NOMO-1 treated with dmso at 0.1 percent for 144 hours (cell line): ENCODE measurements around the gene USP4.
"Not testable (repeated sequence)": the region's sequence is repeated elsewhere in the genome, so short reads cannot be mapped to it uniquely, and the experiment has no call there.

ENCODE experiments used
- DNase-seq: peaks from one replicate; lab custom pipeline; 2025; ENCODE audit not compliant: unreplicated experiment; lab: John Stamatoyannopoulos, UW

USP4 gene

GRCh38 chr3:49339941-49340800 lies at the start of gene USP4:
TSS of gene USP4 (minus strand) at chr3:49340053. CDS start at chr3:49340024, 29 bp downstream.
- DNase-seq: peak; percentile 97

GRCh38 chr3:49389297-49389696 lies 49.4 kb upstream of the USP4 start:
- DNase-seq: no peak

- DNase-seq: no peak
Measured at GRCh38 chr3:49388289-49388820, 48.5 kb upstream of the USP4 start.

- no peak for DNase-seq
Measured at GRCh38 chr3:49387721-49388120, 47.9 kb upstream of the USP4 start.

GRCh38 chr3:49386056-49386756 lies 46.4 kb upstream of the USP4 start:
- DNase-seq: peak; percentile 31

- no peak for DNase-seq
Measured at GRCh38 chr3:49385617-49386016, 45.8 kb upstream of the USP4 start.

GRCh38 chr3:49383387-49383786 lies 43.5 kb upstream of the USP4 start:
- no peak for DNase-seq

- no peak for DNase-seq
Measured at GRCh38 chr3:49378249-49378895, 38.5 kb upstream of the USP4 start.

GRCh38 chr3:49377483-49377882 lies 37.6 kb upstream of the USP4 start:
- no peak for DNase-seq

GRCh38 chr3:49371946-49372345 lies 32.1 kb upstream of the USP4 start:
- DNase-seq: no peak

GRCh38 chr3:49370585-49371290 lies 30.9 kb upstream of the USP4 start:
- DNase-seq: no peak

- no peak for DNase-seq
Measured at GRCh38 chr3:49362561-49362960, 22.7 kb upstream of the USP4 start.

- no peak for DNase-seq
Measured at GRCh38 chr3:49359623-49360022, 19.8 kb upstream of the USP4 start.

GRCh38 chr3:49358884-49359225 lies 19.0 kb upstream of the USP4 start:
- no peak for DNase-seq

GRCh38 chr3:49358217-49358883 lies 18.5 kb upstream of the USP4 start, which contains the start of gene GPX1:
TSS of gene GPX1 (minus strand) at chr3:49358353. CDS start at chr3:49358278, 75 bp downstream.
- DNase-seq: peak; percentile 95

- not testable (repeated sequence) for DNase-seq
Measured at GRCh38 chr3:49357443-49358216, 17.8 kb upstream of the USP4 start.

- not testable (repeated sequence) for DNase-seq
Measured at GRCh38 chr3:49357095-49357442, 17.2 kb upstream of the USP4 start.

GRCh38 chr3:49352890-49353421 lies 13.1 kb upstream of the USP4 start:
- DNase-seq: no peak

- no peak for DNase-seq
Measured at GRCh38 chr3:49352281-49352680, 12.4 kb upstream of the USP4 start.
